HG03064 (cell line): Measurements from ENCODE around the gene GNG10.

Experiments used
- ATAC-seq: cut with Tn5 transposase; IDR thresholded peaks from one replicate; pipeline ENCODE4 v1.9.1; 2021; ENCODE audit warnings: low read depth; ENCODE audit not compliant: unreplicated experiment

GNG10 gene

GRCh38 chr9:111715471-111715870 is 54.1 kb downstream of the GNG10 start:
- ATAC-seq = no peak

DNA sequence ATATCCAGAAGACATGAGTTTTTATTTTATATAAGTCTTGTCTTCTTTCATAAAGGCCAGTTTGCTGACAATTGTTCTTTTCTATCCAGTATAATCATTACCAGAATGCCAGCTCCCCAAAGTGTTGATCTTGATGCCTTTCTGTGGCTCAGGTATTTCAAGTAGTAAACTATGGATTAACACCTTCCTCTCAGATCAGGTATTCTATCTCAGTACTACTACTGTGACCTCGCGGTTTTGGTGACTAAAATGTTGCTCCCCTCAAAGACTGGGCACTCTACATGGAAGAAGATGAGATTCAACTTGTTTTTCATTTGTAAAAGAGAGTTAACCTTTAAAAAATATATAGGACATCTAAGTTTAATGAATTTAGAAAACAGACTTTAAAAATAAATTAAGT is 58.1 kb downstream of the GNG10 start:
- ATAC-seq = no peak
